ACHN (cell line): ENCODE results near the gene FAM120AOS.

Experiments used
- DNase-seq: peaks from one replicate; pipeline ENCODE4 v3.0.0-alpha.2; 2015
- in situ Hi-C: cut with HindIII; loops from 2 replicates; pipeline ENCODE4 v1.10.0; 2017; ENCODE audit warnings: low sequenced_read_pairs, low pct_ligation_motif_present, low pct_unique_long_range_greater_than_20kb

The FAM120AOS gene

GRCh38 chr9:93470391-93470790 lies 17.0 kb upstream of the FAM120AOS start:
- in situ Hi-C loops, result no loop called here
- no peak for DNase-seq

DNA sequence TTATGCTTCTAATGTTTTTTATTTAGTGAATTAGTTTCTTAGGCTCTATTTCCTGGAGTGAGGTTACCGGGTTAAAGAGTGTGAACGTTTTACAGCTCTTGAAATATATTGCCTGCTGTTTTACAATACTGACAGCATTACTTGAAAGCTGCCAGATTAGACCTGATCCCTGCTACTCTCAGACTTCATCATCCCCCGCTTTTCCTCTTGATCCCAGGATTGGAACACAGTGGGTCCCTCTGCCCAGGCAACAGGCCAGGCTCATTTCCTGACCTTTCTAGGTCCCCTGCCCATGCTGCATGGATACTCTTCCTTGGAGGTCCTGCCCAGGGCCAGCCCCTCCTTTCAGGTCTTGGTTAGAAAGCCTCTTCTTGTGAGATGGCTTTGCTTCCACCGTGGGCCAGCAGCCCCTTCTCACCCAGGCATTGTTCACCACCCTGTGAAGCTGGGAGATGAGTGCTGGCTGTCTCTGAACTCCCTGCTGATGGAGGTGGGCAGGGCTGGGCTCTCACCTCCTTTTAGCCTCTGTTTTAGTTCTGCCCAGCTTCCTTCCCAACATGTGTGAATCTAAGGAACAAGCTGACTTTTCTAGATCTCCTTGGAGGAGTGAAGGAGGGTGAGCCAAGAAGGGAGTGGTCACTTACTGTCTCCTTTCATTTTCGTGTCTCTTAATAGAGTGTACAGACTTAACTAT lies 15.5 kb upstream of the FAM120AOS start:
- DNase-seq, result no peak
- in situ Hi-C loops, result no loop called here

DNA sequence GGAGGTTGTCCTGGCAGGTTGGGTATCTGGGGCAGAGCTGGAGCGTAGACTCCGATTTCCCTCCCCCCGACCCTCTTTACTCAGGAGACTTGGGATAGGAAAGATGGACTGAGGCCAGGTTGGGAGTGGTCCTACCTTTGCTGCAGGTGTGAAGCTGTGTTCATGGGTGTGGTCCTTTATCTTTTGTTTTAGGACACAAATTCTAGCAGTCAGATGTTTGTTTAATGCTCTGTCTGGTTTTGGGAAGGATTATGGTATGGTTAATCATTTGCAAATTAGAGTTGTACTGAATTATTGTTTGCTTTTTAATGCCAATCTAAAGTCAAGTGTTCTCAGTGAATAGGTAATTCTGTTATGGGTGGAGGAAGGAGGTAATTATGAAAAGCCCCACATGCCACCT lies 14.1 kb upstream of the FAM120AOS start:
- no peak for DNase-seq
- in situ Hi-C loops, result no loop called here

DNA sequence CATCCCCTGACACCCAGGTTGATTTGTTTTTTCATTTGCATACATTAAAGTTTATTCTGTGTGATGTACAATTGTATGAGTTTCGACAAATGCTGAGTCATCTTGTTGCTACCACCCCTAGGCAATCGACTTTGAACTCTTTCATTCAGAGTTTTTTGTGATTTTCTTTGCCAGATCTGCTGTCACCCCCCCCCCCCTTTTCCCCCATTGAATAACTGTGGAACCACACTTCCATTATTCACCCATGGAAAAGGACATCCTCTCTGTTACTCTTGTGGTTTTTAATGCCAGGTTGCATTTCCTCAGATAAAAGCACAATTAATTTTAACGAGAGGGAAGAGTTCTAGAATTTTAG lies 13.7 kb upstream of the FAM120AOS start:
- in situ Hi-C loops, result no loop called here
- DNase-seq, result no peak

DNA sequence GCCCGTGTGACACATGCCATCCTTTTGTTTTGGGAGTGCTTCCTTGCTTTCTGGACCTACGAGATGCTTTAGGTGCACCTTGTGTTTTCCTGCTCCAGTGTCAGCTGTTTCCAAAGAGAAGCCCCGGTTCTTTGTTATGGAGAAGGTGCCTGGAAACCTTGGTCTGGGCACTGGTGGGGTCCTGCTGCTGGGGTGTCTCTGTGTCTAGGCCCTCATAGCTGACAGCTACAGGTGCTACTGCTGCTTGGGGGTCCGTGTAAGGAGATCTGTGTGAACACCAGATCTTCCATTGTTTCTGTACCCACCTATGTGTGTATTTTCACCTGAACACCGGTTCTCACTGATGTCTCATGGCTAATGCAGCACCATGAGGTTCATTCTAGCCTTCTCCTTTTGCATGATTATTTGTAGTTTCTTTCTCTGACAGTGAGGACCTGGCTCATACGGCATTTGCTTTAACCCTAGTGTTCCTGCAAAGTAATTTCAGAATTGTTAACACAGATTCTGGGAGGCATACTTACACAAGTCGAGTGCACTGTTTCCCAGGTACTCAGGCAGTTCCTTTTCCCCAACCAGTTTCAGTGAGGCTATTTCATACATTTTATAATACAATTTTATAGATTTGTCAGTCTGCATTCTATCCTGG lies 13.2 kb upstream of the FAM120AOS start:
- in situ Hi-C loops, result no loop called here
- DNase-seq, result no peak

DNA sequence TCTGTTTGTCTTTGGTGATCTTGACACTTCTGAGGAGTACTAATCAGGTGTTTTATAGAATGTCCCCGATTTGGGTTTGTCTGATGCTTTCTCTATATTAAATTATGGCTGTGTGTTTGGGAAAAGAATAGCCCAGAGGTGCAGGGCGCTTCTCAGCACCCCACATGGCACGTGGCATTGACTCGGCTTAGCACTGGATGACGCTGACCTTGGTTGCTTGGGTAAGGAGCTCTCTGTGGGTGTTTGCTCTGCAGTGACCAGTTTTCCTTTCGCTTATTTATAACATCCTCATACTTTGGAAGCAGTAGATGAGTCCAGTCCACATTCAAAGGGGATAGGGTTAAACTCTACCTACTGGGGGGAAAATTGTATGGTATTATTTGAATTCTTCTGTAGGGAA lies 12.5 kb upstream of the FAM120AOS start:
- in situ Hi-C loops, result no loop called here
- no peak for DNase-seq

DNA sequence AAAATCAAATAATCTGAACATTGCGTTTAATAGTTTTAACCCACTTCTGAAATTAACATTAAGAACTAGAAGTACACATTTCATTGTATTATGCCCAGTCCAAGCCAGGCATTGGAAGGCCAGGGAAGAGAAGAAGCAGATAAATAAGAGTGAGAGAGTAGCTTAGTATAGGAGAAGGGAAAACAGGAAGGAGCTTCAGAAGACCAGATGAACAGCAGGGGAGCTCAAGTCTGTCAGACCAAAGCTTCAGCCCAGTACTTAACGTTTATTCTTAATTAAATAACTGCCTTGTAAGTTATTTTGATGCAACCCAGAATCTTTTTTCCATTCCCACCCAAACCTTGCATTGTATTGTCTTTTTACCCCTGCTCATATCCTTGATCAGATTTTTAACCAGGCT lies 11.5 kb upstream of the FAM120AOS start:
- in situ Hi-C loops, result no loop called here
- DNase-seq, result no peak

DNA sequence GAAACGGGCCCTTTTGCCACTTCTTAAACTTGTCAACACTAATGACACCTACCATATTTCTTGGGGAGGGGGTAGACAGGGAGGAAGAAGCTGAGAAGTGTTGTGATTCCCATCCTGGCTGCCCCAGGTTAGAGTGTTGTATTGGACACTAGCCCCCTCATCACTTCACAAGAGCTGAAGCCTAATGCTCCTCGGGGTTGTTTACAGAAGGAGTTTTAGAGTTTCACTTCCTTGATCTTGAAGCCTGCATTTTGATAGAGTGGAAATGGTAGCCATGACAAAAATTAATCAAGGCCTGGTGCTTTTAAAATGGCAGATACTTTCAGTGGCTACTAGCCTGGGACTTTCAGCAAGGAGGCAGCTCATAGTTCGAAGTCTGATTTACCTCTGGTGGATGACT lies 11.0 kb upstream of the FAM120AOS start:
- DNase-seq, result no peak
- in situ Hi-C loops, result no loop called here

- in situ Hi-C loops, result no loop called here
- no peak for DNase-seq
These were observed 10.4 kb upstream of the FAM120AOS start for GRCh38 chr9:93463638-93464248.

GRCh38 chr9:93461821-93462220 lies 8.4 kb upstream of the FAM120AOS start:
- DNase-seq, result no peak
- in situ Hi-C loops, result no loop called here

DNA sequence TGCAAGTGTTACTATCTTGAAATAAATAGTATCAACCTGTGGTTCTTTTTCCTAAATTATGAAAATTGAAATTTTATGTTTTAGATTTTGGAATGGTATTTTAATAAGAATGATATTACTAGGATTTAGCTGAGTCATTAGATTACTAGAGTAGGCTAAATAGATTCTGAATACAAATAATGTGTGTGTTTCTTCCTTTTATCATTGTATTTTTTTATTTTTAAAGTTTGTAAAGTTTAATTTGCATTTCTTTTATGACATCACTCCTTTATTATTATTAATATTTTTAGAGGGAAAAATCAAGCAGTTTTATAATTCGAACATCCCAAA lies 8.0 kb upstream of the FAM120AOS start:
- no peak for DNase-seq
- in situ Hi-C loops, result no loop called here

DNA sequence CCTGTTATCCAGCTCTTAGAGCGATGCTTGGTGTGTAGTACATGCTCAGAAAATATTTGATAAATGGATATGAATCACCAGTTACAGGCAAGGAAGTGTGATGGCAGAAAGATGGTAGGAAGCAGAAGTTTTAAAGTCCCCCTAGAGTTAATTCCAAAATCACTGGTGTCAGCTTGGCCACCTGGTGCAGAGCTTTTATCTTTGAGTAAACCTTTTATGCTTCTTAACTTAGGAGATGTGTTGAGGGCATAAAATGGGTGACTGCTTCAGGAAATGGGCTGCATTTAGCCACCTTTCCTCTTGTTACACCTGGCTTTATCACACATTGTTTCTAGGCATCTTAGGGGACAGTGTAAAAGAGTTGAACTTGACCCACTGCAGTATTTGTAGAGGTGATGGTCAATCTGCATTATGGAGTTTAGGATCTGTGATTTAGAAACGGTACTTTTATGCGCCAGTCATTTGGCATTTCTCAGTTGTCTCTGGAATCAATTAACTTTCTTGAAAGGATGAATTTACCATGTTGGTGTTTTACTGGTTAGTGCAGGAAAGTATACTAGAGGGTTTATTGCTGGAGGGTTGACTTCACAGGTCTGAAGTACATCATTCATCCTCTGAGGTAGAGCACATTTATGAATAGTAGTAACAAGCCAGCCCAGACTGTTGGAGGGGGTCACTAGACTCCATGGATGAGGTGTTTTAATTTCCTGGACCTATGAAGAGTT lies 7.5 kb upstream of the FAM120AOS start:
- in situ Hi-C loops, result no loop called here
- no peak for DNase-seq

DNA sequence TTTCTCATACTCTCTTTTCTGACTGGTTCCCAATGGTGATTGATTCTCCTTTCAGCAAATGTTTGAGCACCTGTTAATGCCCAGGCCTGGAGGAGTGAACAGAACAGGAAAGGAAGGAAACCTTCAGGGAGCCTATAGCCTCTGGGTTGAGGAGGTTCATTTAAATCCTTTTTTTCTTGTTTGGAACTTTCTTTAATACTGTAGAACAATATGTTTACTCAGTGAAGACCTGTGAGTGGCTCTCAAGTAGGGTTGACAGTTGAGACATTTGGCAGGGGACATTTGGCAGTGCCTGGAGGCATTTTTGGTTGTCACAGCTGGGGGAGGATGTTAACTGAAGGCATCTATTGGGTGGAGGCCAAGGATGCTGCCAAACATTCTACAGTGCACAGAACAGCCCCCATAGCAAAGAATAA lies 6.1 kb upstream of the FAM120AOS start:
- in situ Hi-C loops, result no loop called here
- no peak for DNase-seq

GRCh38 chr9:93458712-93459111 lies 5.3 kb upstream of the FAM120AOS start:
- in situ Hi-C loops, result no loop called here
- no peak for DNase-seq

GRCh38 chr9:93457006-93457405 lies 3.6 kb upstream of the FAM120AOS start:
- no peak for DNase-seq
- in situ Hi-C loops, result no loop called here

DNA sequence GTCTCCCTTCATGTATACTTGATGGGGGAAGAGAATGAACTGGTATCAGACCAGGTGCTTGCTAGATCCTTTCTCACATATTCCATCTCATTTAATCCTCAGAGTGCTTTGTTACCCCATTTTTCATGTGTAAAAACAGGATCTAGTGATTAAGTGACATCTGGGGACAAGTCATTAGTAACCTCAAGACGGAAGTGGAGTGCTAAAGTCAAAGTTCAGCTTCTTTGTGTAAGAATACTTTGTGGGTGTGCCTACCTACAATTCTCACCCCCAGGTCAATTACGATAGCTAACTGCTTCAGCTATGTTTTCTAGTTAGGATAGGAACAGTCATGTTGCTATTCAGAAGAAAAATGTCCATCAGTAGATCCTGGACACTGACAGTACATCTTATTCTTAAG lies 3.1 kb upstream of the FAM120AOS start:
- no peak for DNase-seq
- in situ Hi-C loops, result no loop called here

DNA sequence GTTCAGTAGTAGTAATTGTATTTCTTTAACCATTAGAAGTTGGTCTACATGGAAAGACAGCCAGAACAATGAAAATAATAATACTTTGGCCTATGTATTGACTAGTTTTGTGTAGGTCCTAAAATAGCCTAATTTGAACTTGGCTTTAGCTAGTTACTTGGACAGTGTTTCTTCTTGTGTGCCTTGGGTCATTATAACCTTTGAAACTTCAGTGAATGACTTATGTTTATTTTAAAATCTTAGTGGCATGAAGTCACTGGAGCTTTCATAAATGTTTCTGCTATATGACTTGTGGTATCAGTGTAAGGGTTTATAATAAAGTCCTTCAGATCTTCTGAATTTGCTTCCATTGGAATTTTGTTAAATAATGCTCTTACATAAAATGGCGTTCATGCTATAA lies 2.6 kb upstream of the FAM120AOS start:
- in situ Hi-C loops, result no loop called here
- DNase-seq, result no peak

DNA sequence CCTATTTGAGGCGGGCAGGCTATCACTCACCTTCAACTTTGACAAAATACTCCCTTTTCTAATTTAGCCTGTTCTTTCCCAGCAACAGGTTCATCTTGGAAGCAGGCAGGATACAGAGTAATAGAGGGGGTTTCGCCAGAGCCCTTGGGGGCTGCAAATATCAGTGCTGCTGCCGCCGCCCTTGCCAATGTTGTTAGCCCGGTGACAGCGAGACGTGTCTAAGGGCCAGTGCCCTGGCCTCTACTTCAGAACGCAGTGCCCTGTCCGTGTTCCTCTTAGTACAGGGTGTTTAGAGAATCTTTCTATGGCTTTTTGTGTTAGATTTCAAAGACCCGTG lies 703 bp downstream of the FAM120AOS start:
- in situ Hi-C loops, result no loop called here
- peak; percentile 11 for DNase-seq

DNA sequence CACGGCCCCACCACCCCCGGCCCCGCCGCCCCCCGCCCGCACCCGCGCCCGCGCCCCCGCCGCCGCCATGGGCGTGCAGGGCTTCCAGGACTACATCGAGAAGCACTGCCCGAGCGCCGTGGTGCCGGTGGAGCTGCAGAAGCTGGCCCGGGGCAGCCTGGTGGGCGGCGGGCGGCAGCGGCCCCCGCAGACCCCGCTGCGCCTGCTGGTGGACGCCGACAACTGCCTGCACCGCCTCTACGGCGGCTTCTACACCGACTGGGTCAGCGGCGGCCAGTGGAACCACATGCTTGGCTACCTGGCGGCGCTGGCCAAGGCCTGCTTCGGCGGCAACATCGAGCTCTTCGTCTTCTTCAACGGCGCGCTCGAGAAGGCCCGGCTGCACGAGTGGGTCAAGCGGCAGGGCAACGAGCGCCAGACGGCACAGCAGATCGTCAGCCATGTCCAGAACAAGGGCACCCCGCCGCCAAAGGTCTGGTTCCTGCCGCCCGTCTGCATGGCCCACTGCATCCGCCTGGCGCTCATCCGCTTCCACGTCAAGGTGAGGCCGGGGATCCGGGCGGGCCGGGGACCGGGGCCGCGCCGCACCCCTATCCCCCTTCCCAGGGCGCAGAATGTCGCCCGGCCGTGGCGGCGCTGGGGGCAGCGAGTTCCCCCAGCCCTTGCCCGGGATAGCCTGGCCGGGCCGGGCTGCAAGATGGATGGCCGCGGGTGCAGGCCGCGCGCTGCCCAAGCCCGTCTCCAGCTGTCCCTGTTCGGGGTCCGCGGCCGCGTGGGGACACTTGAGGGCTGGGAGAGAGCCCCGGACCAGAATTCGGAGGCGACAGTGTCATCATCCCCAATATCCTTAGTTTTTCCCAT lies 1.3 kb downstream of the FAM120AOS start:
- in situ Hi-C loops, result no loop called here
- peak; percentile 37 for DNase-seq
